ENCODE measurements around the gene UGGT2. TPM values are rescaled to one million over a fixed set of nuclear protein-coding genes. Genes with fewer than 3 reads are reported as not detected.
"Not testable (repeated sequence)": the region's sequence is repeated elsewhere in the genome, so short reads cannot be mapped to it uniquely, and the experiment has no call there.

UGGT2 gene
- total RNA-seq, 1 donor from 2014 or later, result 35.3 TPM

DNA sequence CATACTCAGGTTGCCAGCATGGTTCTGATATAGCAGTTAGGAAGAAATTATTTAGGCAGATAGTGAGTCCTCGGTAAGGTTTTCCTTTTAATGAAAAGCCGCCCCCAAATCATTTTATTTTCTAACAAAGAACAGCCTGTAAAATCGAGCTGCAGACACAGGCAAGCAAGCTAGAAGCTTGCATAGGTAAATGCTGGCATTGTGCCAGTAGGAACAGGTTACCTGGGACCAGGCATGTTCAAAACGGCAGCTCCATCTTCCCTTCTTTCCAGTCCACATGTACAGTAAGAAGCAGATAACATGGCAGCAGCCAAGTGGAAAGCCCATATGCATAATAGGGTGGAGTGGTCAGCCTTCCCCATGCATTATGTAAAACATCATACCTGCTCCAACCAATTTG is 71.1 kb downstream of the UGGT2 start:
- no peak for DNase-seq (ENCODE audit: low read depth in 2 of 2)

DNA sequence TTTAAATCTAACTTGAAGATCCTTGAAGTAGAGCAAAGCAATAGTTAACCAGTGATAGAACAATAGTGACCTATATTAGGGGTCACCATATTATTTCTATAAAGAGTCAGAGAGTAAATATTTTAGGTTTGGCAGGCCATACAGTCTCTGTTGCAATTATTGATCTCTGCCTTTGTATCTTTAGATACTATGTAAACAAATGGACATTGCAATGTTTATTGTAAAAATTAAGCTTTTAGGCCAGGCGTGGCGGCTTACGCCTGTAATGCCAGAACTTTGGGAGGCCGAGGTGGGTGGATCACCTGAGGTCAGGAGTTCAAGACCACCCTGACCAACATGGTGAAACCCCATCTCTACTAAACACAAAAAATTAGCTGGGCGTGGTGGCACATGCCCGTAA is 80.5 kb downstream of the UGGT2 start:
- DNase-seq (ENCODE audit: low read depth in 2 of 2), result not testable (repeated sequence)

DNA sequence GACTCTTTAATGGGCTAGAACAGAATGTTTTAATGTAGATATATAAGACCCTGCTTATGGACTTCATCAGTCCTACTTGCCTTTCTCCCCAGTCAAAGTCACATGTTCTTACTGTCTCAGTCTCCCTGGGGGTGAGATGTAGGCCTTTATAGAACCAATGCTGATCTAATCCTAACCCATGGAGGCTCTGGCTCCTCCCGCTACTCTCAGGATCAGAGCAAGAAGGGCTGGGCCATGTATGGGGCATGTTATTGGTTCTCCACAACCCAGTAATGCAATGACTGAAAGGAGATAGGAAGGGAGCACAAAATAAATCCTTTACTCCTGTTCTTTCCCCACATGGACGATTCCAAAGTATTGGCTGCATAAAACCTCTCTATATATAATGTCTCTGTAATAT is 82.3 kb downstream of the UGGT2 start:
- DNase-seq (ENCODE audit: low read depth in 2 of 2), result no peak

DNA sequence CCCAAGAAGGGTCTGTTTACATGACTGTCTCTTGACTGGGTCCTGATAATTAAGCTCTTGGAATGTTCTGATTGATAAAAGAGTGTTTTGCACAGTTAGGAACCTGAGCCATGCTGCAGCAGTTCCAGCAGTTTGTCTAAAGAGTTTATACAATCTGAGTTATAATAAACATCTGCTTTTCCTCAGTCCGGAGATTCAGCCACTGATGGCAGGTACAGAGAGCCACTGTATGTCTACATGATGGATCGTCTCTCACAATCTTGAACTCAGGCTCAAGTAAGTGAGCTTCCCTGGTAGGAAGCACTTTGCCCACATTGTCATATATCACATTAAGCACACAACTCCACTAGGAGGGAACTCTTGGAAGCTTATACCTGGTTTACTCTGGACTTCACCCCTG is 84.3 kb downstream of the UGGT2 start:
- DNase-seq (ENCODE audit: low read depth in 2 of 2), result no peak

DNA sequence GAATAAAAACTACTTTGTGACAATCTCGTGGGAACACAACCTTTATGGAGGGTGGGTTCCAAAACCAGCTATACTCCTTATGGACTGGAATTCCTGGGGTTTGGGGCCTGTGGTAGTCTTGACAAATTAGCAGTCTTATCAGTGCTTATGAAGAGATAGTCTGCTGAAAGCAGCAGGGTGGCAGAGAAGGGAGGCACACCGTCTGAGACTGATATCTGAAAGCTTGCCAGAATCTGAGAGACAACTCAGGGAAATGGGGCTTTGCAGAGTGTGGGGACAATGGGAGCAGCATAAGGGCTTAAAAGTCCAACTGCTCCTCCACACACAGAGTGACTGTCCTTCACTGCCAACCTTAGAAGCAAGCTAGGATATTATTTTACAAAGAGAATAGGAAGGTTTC is 95.9 kb downstream of the UGGT2 start:
- no peak for DNase-seq (ENCODE audit: low read depth in 2 of 2)

DNA sequence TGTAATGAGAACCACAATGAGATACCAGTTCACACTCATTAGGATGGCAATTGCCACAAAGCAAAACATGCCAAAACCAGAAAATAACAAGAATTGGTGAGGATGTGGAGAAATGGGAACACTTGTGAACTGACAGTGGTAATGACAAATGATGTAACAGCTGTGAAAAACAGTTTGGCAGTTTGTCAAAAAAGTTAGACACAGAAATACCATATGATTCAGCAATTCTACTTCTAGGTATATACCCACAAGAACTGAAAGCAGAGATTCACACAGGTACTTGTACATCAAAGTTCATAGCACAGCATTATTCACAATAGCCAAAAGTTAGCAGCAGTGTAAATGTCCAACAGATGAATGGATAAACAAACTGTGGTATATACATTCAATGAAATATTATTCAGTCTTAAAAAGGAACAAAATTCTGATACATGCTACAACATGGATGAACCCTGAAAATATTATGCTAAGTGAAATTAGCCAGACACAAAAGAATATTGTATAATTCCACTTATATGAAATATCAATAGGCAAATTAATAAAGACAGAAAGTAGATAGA is 96.5 kb downstream of the UGGT2 start:
- DNase-seq (ENCODE audit: low read depth in 2 of 2), result peak; percentile 17 to 59

DNA sequence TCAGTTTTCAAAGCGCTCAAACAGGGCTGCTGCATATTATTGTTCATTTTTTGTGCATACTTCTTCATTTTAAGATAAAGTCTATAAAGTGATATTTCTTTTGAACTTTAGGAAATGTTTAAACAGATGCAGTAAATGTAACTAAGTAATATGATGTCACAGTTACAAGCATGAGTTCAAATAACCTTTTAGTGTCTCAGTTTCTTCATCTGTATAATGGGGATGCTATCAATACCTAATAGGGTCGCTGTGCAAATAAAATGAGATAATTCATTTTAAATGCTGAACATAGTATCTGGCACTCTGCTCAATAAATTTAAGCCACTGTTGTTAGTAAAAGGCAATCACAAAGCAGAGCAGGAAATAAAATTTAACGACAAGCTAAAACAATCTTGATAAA is 97.5 kb downstream of the UGGT2 start:
- no peak for DNase-seq (ENCODE audit: low read depth in 2 of 2)

DNA sequence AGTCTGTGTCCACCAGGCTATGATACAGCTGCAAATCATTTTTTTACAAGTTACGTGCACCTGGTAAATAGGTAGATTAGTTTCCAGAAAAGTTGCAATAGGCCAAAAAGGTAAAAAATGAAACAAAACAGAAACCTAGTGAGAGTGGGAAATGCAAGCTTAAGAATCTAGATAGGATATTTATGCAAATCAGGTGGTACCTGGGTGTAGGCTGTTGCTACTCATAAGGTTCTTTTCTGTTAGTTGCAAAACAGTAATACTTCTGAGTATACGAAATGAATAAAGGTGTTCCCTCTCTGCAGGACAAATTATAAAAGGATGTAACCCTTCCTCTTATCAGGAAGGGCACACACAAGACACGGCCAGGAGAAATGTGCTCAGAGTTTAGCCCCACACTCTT is 97.9 kb downstream of the UGGT2 start:
- DNase-seq (ENCODE audit: low read depth in 2 of 2), result no peak

DNA sequence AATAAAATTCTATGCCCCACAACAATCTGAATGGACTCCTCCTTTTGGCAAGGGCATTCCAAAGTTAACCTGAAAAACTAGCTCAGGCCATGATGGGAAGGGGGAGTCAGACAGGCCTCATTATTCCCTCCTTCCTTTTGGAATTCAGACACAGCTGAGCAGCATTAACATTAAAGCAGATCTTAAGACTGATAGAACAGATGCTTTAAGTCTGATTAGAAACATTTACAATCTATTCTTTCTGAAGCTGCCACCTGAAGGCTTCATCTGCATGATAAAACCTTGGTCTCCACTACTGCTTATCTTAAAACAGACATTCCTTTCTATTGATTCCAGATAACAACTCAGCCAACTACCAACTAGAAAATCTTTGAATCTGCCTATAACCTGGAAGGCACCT is 98.9 kb downstream of the UGGT2 start:
- DNase-seq (ENCODE audit: low read depth in 2 of 2), result no peak

DNA sequence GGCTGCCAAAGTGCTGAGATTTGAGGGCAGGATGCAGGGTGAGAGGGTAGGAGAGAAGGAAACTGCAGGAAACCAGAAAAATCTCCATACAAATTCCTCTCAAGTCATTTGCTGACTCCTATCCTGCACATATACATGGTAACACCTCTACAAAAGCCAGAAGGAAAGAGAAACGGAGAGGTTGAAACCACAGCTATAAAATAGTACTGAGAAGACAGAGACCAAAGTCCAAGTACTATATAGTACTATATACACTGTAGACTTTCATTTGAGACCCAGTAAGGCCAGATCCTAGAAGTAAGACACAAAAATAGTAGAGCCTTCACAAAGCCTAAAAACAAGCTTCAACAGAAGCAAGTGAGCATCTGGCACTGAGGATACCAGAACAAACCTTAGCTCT is 103.1 kb downstream of the UGGT2 start:
- DNase-seq (ENCODE audit: low read depth in 2 of 2), result no peak

DNA sequence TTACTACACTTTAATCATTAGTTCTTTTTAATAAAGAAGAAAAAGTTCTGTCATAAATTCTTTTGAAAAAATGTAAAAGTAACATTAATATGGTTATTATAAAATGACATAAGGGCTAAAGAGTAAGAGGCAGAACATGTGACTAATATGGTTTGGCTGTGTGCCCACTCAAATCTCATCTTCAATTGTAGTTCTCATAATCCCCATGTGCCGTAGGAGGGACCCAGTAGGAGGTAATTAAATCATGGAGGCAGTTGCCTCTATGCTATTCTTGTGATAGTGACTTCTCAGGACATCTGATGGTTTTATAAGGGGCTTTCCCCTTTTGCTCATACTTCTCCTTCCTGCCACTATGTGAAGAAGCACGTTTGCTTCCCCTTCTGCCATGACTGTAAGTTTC is 104.5 kb downstream of the UGGT2 start:
- peak in 1 of 2 donors; percentile 36 for DNase-seq (ENCODE audit: low read depth in 2 of 2)

DNA sequence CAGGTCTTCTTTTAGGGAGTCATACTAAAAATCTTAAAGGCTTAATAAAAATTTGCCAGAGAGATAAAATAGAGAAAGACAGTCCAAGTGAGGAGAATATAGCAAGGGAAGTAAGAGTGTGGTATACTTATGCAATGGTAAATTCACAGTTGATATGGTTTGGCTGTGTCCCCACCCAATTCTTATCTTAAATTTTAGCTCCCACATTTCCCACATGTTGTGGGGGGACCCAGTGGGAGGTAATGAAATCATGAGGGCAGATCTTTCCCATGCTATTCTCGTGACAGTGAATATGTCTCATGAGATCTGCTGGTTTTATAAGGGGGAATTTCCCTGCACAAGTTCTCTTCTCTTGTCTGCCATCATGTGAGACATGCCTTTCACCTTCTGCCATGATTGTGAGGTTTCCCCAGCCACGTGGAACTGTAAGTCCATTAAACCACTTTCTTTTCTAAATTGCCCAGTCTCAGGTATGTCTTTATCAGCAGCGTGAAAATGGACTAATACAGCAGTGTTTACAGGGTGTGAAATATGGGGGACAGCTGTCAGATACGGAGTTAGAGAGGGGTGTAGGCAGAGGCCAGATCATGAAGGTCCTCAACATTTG is 115.4 kb downstream of the UGGT2 start:
- no peak for DNase-seq (ENCODE audit: low read depth in 2 of 2)

DNA sequence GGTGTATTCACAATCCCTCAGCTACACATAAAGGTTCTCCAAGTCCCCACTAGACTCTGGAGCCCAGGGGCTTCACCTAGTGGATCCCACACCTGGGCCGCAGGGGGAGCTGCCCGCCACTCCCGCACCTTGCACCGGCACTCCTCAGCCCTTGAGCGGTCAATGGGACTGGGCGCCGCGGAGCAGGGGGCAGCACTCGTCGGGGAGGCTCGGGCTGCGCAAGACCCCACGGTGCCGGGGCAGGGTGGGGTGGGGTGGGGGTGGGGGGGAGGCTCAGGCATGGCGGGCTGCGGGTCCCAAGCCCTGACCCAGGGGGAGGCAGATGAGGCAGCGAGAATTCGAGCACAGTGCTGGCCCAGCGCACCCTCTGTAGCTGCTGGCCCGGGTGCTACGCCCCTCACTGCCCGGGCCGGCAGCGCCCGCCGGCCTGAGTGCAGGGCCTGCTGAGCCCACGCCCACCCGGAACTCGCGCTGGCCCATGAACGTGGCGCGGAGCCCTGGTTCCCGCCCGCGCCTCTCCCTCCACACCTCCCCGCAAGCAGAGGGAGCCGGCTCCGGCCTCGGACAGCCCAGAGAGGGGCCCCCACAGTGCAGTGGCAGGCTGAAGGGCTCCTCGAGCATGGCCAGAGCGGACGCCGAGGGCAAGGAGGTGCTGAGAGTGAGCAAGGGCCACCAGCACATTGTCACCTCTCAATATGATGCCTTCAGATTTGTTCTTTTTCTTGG is 121.7 kb downstream of the UGGT2 start:
- no peak for DNase-seq (ENCODE audit: low read depth in 2 of 2)

DNA sequence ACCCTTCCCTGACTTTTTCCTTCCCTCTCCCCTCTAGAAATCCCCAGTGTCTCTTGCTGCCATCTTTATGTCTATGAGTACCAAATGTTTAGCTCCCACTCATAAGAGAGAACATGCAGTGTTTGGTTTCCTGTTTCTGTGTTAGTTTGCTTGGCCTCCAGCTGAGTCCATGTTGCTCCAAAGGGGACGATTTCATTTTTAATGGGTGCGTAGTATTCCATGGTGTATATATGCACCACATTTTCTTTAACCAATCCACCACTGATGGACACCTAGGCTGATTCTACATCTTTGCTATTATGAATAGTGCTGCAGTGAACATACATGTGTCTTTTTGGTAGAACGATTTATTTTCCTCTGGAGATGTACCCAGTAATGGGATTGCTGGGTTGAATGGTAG is 123.8 kb downstream of the UGGT2 start:
- DNase-seq (ENCODE audit: low read depth in 2 of 2), result no peak

DNA sequence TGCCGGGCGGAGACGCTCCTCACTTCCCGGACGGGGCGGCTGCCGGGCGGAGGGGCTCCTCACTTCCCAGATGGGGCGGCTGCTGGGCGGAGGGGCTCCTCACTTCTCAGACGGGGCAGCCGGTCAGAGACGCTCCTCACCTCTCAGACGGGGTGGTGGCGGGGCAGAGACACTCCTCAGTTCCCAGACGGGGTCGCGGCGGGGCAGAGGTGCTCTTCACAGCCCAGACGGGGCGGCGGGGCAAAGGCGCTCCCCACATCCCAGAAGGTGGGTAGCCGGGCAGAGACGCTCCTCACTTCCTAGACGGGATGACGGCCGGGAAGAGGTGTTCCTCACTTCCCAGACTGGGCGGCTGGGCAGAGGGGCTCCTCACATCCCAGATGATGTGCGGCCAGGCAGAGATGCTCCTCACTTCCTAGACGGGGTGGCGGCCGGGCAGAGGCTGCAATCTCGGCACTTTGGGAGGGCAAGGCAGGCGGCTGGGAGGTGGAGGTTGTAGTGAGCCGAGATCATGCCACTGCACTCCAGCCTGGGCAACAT is 124.8 kb downstream of the UGGT2 start:
- DNase-seq (ENCODE audit: low read depth in 2 of 2), result not testable (repeated sequence)

DNA sequence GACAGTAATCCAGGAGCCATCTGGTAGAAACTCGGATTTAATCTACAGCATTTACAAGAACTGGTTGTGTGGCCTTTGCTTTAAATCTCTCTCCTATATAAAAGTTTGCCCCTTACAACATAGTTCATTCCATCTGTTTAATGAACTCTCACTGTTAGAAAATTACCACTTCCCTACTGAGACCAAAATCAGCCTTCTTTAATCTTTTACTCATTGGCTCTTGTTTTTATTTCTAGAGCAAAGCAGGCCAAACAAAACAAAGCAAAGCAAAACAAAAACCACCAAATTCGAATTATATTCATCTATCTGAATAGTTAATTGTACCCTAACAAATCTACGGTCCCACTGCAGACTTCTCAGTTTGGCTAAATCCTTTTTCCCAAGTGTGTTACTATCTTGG is 127.0 kb downstream of the UGGT2 start:
- DNase-seq (ENCODE audit: low read depth in 2 of 2), result no peak

DNA sequence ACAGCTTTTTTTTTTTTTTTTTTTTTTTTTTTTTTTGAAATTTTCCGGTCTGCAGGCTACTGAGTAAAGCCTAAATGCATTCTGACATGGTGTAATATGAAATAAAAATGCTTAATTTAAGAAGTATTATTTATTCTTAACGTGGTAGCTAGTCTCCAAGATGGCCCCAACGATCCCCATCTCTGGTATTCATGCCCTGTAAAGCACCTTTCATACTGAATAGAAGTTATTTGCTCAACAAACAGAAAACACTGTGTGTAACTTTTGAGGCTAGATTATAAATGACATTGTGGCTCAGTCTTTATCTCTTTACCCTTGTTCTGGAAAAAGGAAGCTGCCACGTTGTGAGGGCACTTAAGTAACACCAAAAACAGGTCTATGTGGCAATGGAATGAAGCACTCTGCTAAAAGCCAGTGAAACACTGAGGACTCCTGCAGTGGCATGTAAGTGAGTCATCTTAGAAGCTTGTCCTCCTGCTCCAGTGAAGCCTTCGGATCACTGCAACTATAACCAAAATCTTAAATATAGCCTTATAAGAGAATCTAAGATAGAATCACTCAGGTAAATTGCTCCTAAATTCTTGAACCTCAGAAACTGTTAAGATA is 128.7 kb downstream of the UGGT2 start:
- peak in 1 of 2 donors; percentile 42 for DNase-seq (ENCODE audit: low read depth in 2 of 2)

DNA sequence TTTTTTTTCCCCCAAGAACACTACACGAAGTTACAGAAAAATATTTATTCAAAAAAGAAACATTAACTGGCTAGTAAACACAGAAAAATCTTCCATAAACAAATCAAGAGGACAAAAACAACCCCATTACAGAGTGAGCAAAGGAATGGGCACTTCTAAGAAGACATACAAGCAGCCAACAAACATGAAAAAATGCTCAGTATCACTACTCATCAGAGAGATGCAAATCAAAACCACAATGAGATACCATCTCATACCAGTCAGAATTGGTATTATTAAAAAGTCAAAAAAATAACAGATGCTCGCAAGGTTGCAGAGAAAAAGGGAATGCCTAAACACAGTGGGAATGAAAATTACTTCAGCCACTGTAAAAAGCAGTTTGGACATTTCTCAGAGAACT is 131.7 kb downstream of the UGGT2 start:
- DNase-seq (ENCODE audit: low read depth in 2 of 2), result no peak

DNA sequence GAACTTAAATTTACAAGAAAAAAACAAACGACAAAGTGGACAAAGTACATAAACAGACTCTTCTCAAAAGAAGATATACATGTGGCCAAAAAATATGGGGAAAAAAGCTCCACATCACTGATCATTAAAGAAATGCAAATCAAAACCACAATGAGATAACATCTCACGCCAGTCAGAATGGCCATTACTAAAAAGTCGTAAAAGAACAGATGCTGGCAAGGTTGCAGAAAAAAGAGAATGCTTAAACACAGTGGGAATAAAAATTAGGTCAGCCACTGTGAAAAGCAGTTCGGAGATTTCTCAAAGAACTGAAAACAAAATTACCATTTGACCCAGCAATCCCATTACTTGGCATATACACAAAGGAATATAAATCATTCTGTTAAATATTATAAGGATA is 132.7 kb downstream of the UGGT2 start:
- no peak for DNase-seq (ENCODE audit: low read depth in 2 of 2)

DNA sequence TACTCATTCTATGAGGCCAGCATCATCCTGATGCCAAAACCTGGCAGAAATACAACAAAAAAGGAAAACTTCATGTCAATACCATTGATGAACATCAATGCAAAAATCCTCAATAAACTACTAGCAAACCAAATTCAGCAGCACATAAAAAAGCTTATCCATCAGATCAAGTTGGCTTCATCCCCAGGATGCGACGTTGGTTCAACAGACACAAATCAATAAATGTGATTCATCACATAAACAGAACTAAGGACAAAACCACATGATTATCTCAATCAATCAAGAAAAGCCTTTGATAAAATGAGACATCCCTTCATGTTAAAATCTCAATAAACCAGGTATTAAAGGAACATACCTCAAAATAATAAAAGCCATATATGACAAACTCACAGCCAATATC is 134.3 kb downstream of the UGGT2 start:
- no peak for DNase-seq (ENCODE audit: low read depth in 2 of 2)

DNA sequence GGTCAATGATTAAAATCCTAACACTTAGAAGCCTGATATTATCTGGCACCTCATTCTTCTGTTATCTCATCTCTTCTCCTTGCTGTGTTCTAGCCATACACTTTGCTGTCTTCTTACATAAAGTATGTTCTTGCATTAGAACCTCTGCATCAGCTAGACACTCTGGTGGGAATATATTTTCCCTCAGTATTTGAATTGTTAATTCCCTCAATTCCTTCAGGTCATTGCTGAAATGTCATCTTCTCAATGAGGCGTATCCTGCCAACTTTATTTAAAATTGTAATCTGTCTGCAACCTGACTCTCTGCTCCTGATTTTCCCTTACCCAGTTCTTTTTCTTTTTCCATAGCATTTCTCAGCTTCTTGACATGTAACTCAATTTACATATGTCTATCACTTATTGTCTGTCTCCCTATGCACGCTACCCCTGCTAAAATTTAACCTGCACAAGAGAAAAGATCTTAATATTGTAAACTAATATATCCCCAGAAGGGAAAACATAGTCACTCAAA is 138.2 kb downstream of the UGGT2 start:
- DNase-seq (ENCODE audit: low read depth in 2 of 2), result no peak

DNA sequence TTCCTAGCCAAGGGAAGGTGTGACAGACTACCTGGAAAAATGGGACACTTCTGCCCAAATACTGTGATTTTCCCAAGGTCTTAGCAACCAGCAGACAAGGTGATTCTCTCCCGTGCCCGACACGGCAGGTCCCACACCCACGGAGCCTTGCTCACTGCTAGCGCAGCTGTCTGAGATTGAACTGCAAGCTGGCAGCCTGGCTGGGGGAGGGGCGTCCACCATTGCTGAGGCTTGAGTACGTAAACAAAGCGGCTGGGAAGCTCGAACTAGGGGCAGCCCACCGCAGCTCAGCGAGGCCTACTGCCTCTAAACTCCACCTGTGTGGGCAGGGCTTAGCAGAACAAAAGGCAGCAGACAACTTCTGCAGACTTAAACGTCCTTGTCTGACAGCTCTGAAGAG is 146.2 kb downstream of the UGGT2 start:
- no peak for DNase-seq (ENCODE audit: low read depth in 2 of 2)
